Kidney (tissue), 14 donors: Measurements from ENCODE around the gene GSTM4. TPM values are rescaled to one million over a fixed set of nuclear protein-coding genes. Genes with fewer than 3 reads are reported as not detected.

Experiments used
- DNase-seq, 5 donors: peaks; one replicate each; pipeline ENCODE4 v3.0.0-alpha.2; 2013 to 2020
- FAIRE-seq: peaks from 2 replicates; lab custom pipeline; 2012; peaks lifted over from hg19 to GRCh38; lab: Jason Lieb, UNC
- H3K27ac ChIP-seq, 2 donors: one replicate each; pipeline ENCODE4 v1.7.0; 2013; ENCODE audit warnings: low read depth in 2 of 2, low read length in 2 of 2, inconsistent platforms in 1 of 2
- H3K27me3 ChIP-seq: one replicate; pipeline ENCODE4 v1.7.1; 2013; ENCODE audit warnings: low read length, inconsistent platforms; ENCODE audit not compliant: control insufficient read depth, insufficient read depth
- H3K36me3 ChIP-seq, 3 donors: one replicate each; pipeline versions ENCODE4 v1.7.0 to v1.7.1; 2013; ENCODE audit warnings: low read length in 3 of 3, control low read depth in 1 of 3, inconsistent platforms in 1 of 3; ENCODE audit not compliant: insufficient read depth in 3 of 3, control insufficient read depth in 2 of 3
- H3K4me1 ChIP-seq, 3 donors: one replicate each; pipeline versions ENCODE4 v1.7.0 to v1.7.1; 2013; ENCODE audit warnings: low read length in 3 of 3, inconsistent platforms in 1 of 3, low read depth in 1 of 3; ENCODE audit not compliant: control insufficient read depth in 2 of 3, insufficient read depth in 2 of 3
- H3K4me3 ChIP-seq, 3 donors: one replicate each; pipeline versions ENCODE4 v1.7.0 to v1.8.1; 2013; ENCODE audit warnings: low read length in 3 of 3, control low read depth in 1 of 3, inconsistent platforms in 1 of 3
- H3K9ac ChIP-seq, 3 donors: one replicate each; pipeline versions ENCODE4 v1.7.0 to v1.7.1; 2013; ENCODE audit warnings: low read length in 3 of 3, control low read depth in 1 of 3, inconsistent platforms in 1 of 3
- H3K9me3 ChIP-seq, 3 donors: one replicate each; pipeline versions ENCODE4 v1.7.0 to v1.7.1; 2013; ENCODE audit warnings: low read length in 3 of 3, control low read depth in 1 of 3, inconsistent platforms in 1 of 3; ENCODE audit not compliant: control insufficient read depth in 2 of 3, insufficient read depth in 1 of 3
- intact Hi-C: fragments of 100-400 bp; cut with DNase I; formaldehyde crosslinking; loops from one replicate; pipeline ENCODE4 v1.11.1; 2022
- polyA plus RNA-seq: library from polyadenylated mRNA; stranded (reverse); fragments of 350-450 nt; fragmentation: Illumina TruSeq; extraction: RNeasy Lipid Tissue Mini Kit (QIAGEN cat#74804); gene quantifications from one replicate; pipeline ENCODE4 v1.2.3, GENCODE V29; 2014; ENCODE audit warnings: low read depth, low replicate concordance; ENCODE audit not compliant: insufficient read depth
- total RNA-seq: library from RNA; stranded (reverse); fragmentation: NEBNext Ultra II Directional; extraction: Animal tissue kit (Norgen Biotek cat#: 25700); gene quantifications from one replicate; pipeline ENCODE4 v1.2.1, GENCODE V29; 2021
- TF ChIP-seq, protein P1 (sequence below): IDR thresholded peaks from 3 replicates; pipeline ENCODE4 v1.5.1; 2012; ENCODE audit warnings: mild to moderate bottlenecking, moderate library complexity, borderline replicate concordance; ENCODE audit not compliant: insufficient read depth; ENCODE audit errors: extremely low read depth
- donor health status: control.
- donor health status: control.
- donor health status: control.
- donor health status: control.
- donor health status: control.
- donor health status: DM: yes; HTN: yes; CAD: no.
- donor health status: Normal renal cell carcinoma (clear cell type).

Gene GSTM4
- total and polyA plus RNA-seq, 2 donors from 2014 or later, result 34.0 to 117 TPM

DNA sequence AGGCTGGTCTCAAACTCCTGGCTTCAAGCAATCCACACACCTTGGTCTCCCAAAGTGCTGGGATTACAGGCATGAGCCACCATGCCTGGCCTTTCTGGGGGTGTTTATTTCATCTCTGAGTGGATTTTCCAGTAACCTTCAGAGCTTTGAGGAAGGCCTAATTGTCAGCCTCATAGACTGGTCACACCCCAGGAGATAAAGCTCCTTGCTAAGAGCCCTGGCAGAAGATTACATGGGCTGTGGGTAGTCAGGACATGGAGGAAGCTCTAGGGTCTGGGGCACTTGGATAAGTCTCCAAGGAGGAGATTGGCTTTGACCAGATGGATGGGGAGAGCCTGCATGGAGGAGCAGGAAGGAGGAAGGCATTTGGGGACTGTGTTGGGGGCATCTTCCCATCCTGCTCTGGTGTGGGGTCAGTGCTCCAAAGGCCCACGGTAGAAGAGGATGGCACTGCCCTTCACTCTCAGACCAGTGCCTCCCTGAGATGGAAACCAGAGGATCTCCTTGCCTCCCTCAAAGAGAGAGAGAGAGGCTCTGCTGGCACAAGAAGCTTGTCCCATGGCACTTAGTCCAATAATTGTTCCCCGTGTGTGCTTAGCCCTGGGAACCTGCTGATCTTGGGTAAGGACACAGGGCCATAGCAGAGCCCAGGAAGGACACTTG lies 14.7 kb upstream of the GSTM4 start:
- no peak for DNase-seq
- Histone ChIP-seq H3K9me3 (no peaks in the 10 kb centered on the region), H3K4me1 (peaks cover 0 to 8% (median 4%) of the 10 kb centered on the region in 3 donors), H3K27me3 (no peaks in the 10 kb centered on the region), H3K27ac (no peak overlapping the region), H3K36me3 (no peaks in the 10 kb centered on the region), H3K9ac (no peak overlapping the region), H3K4me3 (no peak overlapping the region)
- TF ChIP-seq, protein P1, sequence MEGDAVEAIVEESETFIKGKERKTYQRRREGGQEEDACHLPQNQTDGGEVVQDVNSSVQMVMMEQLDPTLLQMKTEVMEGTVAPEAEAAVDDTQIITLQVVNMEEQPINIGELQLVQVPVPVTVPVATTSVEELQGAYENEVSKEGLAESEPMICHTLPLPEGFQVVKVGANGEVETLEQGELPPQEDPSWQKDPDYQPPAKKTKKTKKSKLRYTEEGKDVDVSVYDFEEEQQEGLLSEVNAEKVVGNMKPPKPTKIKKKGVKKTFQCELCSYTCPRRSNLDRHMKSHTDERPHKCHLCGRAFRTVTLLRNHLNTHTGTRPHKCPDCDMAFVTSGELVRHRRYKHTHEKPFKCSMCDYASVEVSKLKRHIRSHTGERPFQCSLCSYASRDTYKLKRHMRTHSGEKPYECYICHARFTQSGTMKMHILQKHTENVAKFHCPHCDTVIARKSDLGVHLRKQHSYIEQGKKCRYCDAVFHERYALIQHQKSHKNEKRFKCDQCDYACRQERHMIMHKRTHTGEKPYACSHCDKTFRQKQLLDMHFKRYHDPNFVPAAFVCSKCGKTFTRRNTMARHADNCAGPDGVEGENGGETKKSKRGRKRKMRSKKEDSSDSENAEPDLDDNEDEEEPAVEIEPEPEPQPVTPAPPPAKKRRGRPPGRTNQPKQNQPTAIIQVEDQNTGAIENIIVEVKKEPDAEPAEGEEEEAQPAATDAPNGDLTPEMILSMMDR, result no peak
- intact Hi-C loops, result loop anchor here (5.0 kb wide), 1 partner anchor 131 kb away; no protein-coding TSS in a partner anchor
- FAIRE-seq, result no peak

DNA sequence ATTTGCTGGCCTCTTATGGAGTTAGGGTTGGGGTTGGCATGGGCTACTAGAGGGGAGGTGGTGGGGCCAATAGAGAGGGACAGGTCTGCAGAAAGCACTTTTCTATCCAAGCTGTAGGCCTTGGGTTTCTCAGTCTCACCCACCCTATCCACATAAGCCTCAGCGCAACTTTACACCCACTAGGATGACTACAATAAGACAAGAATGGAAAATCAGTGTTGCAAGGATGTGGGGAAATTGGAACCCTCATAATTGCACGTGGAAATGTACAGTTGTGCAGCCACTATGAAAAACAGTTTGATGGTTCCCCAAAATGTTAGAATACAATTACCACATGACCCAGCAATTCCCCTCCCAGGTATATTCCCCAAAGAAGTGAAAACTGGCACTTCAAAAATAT lies 14.0 kb upstream of the GSTM4 start:
- no peaks in the 10 kb centered on the region for H3K27me3 ChIP-seq
- intact Hi-C loops, result loop anchor here (5.0 kb wide), 1 partner anchor 130 kb away; no protein-coding TSS in a partner anchor
- TF ChIP-seq, protein P1, result no peak
- H3K9me3 ChIP-seq, result no peaks in the 10 kb centered on the region
- no peaks in the 10 kb centered on the region for H3K36me3 ChIP-seq
- FAIRE-seq (no peak), DNase-seq (no peak)
- no peak overlapping the region for H3K27ac ChIP-seq
- no peak overlapping the region for H3K4me3 ChIP-seq
- no peak overlapping the region for H3K9ac ChIP-seq
- H3K4me1 ChIP-seq, result peaks cover 0 to 5% (median 4%) of the 10 kb centered on the region in 3 donors

DNA sequence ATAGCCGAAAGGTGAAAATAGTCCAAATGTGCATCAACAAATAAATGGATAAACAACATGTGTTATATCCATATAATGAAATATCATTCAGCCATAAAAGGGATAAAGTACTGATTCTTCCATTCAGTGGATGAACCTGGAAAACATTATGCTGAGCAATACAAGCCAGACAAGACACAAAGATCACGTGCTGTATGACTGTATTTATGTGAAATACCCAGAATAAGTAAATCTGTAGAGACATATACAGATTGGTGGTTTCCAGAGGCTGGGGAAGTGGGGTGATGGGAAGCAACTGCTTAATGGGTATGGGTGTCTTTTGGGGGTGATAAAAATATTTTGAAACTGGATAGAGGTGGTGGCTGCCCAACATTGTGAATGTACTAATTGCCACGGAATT lies 13.3 kb upstream of the GSTM4 start:
- H3K9me3 ChIP-seq, result no peaks in the 10 kb centered on the region
- TF ChIP-seq, protein P1, result no peak
- H3K27me3 ChIP-seq, result no peaks in the 10 kb centered on the region
- intact Hi-C loops, result loop anchor here (5.0 kb wide), 1 partner anchor 130 kb away; no protein-coding TSS in a partner anchor
- H3K9ac ChIP-seq, result no peak overlapping the region
- no peak overlapping the region for H3K27ac ChIP-seq
- no peak overlapping the region for H3K4me3 ChIP-seq
- no peak for DNase-seq
- no peaks in the 10 kb centered on the region for H3K36me3 ChIP-seq
- FAIRE-seq, result no peak
- peaks cover 0 to 5% (median 4%) of the 10 kb centered on the region in 3 donors for H3K4me1 ChIP-seq
